ENCODE results near the gene ADAM15.

- TF ChIP-seq CTCF (conservative IDR thresholded peaks at IDR 0.05; ENCODE audit: low read length): no peak
- TF ChIP-seq EZH2phosphoT487 (IDR thresholded peaks at IDR 0.05; ENCODE audit: borderline replicate concordance): no peak
Measured at GRCh38 chr1:155060736-155061135, 9.6 kb downstream of the ADAM15 start.

Measured in Loucy (cell line).